A549 (cell line): ENCODE measurements around the gene IGF2BP3. TPM values are rescaled to one million over a fixed set of nuclear protein-coding genes. Genes with fewer than 3 reads are reported as not detected.

Experiments
- ATAC-seq, 2 experiments: fragments of 200-7000 bp in 1 of 2; fragments of >200 bp in 1 of 2; cut with Nextera tagmentation in 1 of 2; cut with Tn5 transposase in 1 of 2; 3 replicates each; pipeline versions ENCODE4 v1.8.0 to v1.9.1; 2018 to 2020; ENCODE audit warnings: mild to moderate bottlenecking in 1 of 2, moderate library complexity in 1 of 2
- CTCF ChIA-PET: fragments of 300-600 bp; sonication (Branson Sonifier 250); formaldehyde crosslinking; extraction: SDS; loops from one replicate; lab custom pipeline; 2021; ENCODE audit warnings: antibody characterized with exemption, inconsistent platforms; lab: Yijun Ruan, JAX
- POLR2A ChIA-PET: fragments of 350-600 bp; formaldehyde crosslinking; extraction: SDS; loops from one replicate; lab custom pipeline; 2021; ENCODE audit warnings: antibody characterized with exemption, inconsistent platforms; lab: Yijun Ruan, JAX
- DNase-seq, 2 experiments: peaks; one replicate each; pipeline versions ENCODE4 v3.0.0 to v3.0.0-alpha.2; 2011 to 2016; ENCODE audit warnings: low read depth in 1 of 2, low spot score in 1 of 2
- FAIRE-seq: peaks from 2 replicates; lab custom pipeline; 2011; peaks lifted over from hg19 to GRCh38; lab: Jason Lieb, UNC
- H3K27ac ChIP-seq, 2 experiments: fragments of >200 bp; sonication (Bioruptor Twin); formaldehyde crosslinking; 3 replicates each; pipeline ENCODE4 v1.5.1; 2016 to 2017
- H3K4me1 ChIP-seq: fragments of >200 bp; sonication (Bioruptor Twin); formaldehyde crosslinking; 3 replicates; pipeline ENCODE4 v1.6.1; 2016
- H3K4me2 ChIP-seq: fragments of >200 bp; sonication (Bioruptor Twin); formaldehyde crosslinking; 3 replicates; pipeline ENCODE4 v1.6.1; 2016
- H3K4me3 ChIP-seq: fragments of >200 bp; sonication (Bioruptor Twin); formaldehyde crosslinking; 3 replicates; pipeline ENCODE4 v1.5.1; 2016
- H3K9me3 ChIP-seq: fragments of >200 bp; sonication (Bioruptor Twin); formaldehyde crosslinking; 3 replicates; pipeline ENCODE4 v1.6.1; 2016
- CEBPB ChIP-seq, 2 experiments: fragments of >200 bp in 1 of 2; sonication (Bioruptor Twin) in 1 of 2; formaldehyde crosslinking in 1 of 2; IDR thresholded peaks; 2 replicates each; pipeline ENCODE4 v1.6.1; 2012 to 2016
- EP300 ChIP-seq, 2 experiments: fragments of >200 bp; sonication (Bioruptor Twin); formaldehyde crosslinking; IDR thresholded peaks; 2 replicates in 1 of 2; 3 replicates in 1 of 2; pipeline ENCODE4 v1.6.1; 2016 to 2017
- FOSL2 ChIP-seq, 2 experiments: fragments of 450-650 bp in 1 of 2; fragments of >200 bp in 1 of 2; sonication (Bioruptor Twin) in 1 of 2; formaldehyde crosslinking; IDR thresholded peaks; 2 replicates each; pipeline versions ENCODE4 v1.5.0 to v1.6.1; 2016 to 2020; ENCODE audit warnings: mild to moderate bottlenecking in 1 of 2, moderate library complexity in 1 of 2
- FOXS1 ChIP-seq: fragments of 250-450 bp; sonication (Bioruptor Pico); IDR thresholded peaks from 2 replicates; pipeline ENCODE4 v1.5.0; 2020; ENCODE audit warnings: mild to moderate bottlenecking, moderate library complexity
- HDAC2 ChIP-seq: fragments of 200-600 bp; sonication (generic); IDR thresholded peaks from 2 replicates; pipeline ENCODE4 v1.6.1; 2016
- HEYL ChIP-seq: fragments of 250-450 bp; sonication (Bioruptor Pico); IDR thresholded peaks from 2 replicates; pipeline ENCODE4 v1.8.0; 2021; ENCODE audit warnings: mild to moderate bottlenecking, moderate library complexity
- HOXB13 ChIP-seq: fragments of 250-450 bp; sonication (Bioruptor Pico); IDR thresholded peaks from 2 replicates; pipeline ENCODE4 v1.5.0; 2020; ENCODE audit warnings: low read depth, mild to moderate bottlenecking, moderate library complexity
- HOXB5 ChIP-seq: fragments of 250-450 bp; sonication (Bioruptor Pico); IDR thresholded peaks from 2 replicates; pipeline ENCODE4 v1.5.0; 2020; ENCODE audit warnings: mild to moderate bottlenecking, moderate library complexity
- JUN ChIP-seq, 2 experiments: fragments of >200 bp; sonication (Bioruptor Twin); formaldehyde crosslinking; IDR thresholded peaks; 2 replicates in 1 of 2; 3 replicates in 1 of 2; pipeline ENCODE4 v1.6.1; 2016 to 2017
- JUNB ChIP-seq: fragments of >200 bp; sonication (Bioruptor Twin); formaldehyde crosslinking; IDR thresholded peaks from 2 replicates; pipeline ENCODE4 v1.6.1; 2016
- KDM5A ChIP-seq: fragments of 200-600 bp; sonication (generic); IDR thresholded peaks from 2 replicates; pipeline ENCODE4 v1.6.1; 2016; ENCODE audit warnings: antibody characterized with exemption, mild to moderate bottlenecking
- MYC ChIP-seq: IDR thresholded peaks from 2 replicates; pipeline ENCODE4 v1.6.1; 2012; ENCODE audit warnings: mild to moderate bottlenecking, inconsistent platforms, low read length, improper control_type of control experiment, borderline replicate concordance
- NPAS2 ChIP-seq: fragments of 250-450 bp; sonication (Bioruptor Pico); IDR thresholded peaks from 2 replicates; pipeline ENCODE4 v1.8.0; 2022; ENCODE audit warnings: mild to moderate bottlenecking, moderate library complexity, borderline replicate concordance
- PHF8 ChIP-seq: fragments of 200-600 bp; sonication (generic); IDR thresholded peaks from 2 replicates; pipeline ENCODE4 v1.6.1; 2016; ENCODE audit warnings: low read depth, mild to moderate bottlenecking, antibody characterized with exemption, moderate library complexity, borderline replicate concordance
- RAD21 ChIP-seq, 2 experiments: fragments of >200 bp in 1 of 2; sonication (Bioruptor Twin) in 1 of 2; formaldehyde crosslinking in 1 of 2; IDR thresholded peaks in 1 of 2; conservative IDR thresholded peaks in 1 of 2; 2 replicates in 1 of 2; 3 replicates in 1 of 2; pipeline ENCODE4 v1.6.1; 2012 to 2018; ENCODE audit warnings: inconsistent platforms in 1 of 2
- RARB ChIP-seq: fragments of 250-450 bp; sonication (Bioruptor Pico); IDR thresholded peaks from 2 replicates; pipeline ENCODE4 v1.8.0; 2021; ENCODE audit warnings: mild to moderate bottlenecking, moderate library complexity
- RCOR1 ChIP-seq: fragments of 150-350 bp; IDR thresholded peaks from 2 replicates; pipeline ENCODE4 v1.6.1; 2014; ENCODE audit warnings: antibody characterized with exemption, low read length, low read depth
- RFX5 ChIP-seq: fragments of 450-650 bp; IDR thresholded peaks from 2 replicates; pipeline ENCODE4 v1.7.1; 2014; ENCODE audit warnings: antibody characterized with exemption, mild to moderate bottlenecking, moderate library complexity
- SREBF2 ChIP-seq: fragments of 450-650 bp; IDR thresholded peaks from 2 replicates; pipeline ENCODE4 v1.6.1; 2014; ENCODE audit warnings: mild to moderate bottlenecking, moderate library complexity
- ZC3H11A ChIP-seq: fragments of 450-650 bp; IDR thresholded peaks from 2 replicates; pipeline ENCODE4 v1.6.1; 2014; ENCODE audit warnings: antibody characterized with exemption, mild to moderate bottlenecking
- ZFP36 ChIP-seq: fragments of 450-650 bp; IDR thresholded peaks from 2 replicates; pipeline ENCODE4 v1.6.1; 2014; ENCODE audit warnings: borderline replicate concordance; ENCODE audit not compliant: partially characterized antibody
- ZNF302 ChIP-seq: fragments of 250-450 bp; sonication (Bioruptor Pico); IDR thresholded peaks from 2 replicates; pipeline ENCODE4 v1.9.0; 2021; ENCODE audit warnings: inconsistent platforms, mild to moderate bottlenecking, moderate library complexity
- WGBS: methylation state at CpG from one replicate; pipeline ENCODE4 v1.1.6; 2017; ENCODE audit errors: missing lambda C conversion rate; 5-methylcytosine and 5-hydroxymethylcytosine counted together
- polyA plus RNA-seq, 4 experiments: library from polyadenylated mRNA; depleted of rRNA in 3 of 4; stranded (reverse); fragments of >200 nt; fragmentation: RNase III in 1 of 4; extraction: RNeasy Plus Mini Kit Qiagen cat#74134 plus additional on column Dnase treatment in 1 of 4; gene quantifications; 2 replicates in 3 of 4; 3 replicates in 1 of 4; pipeline ENCODE4 v1.2.3, GENCODE V29; 2011 to 2017
- TF ChIP-seq, protein P1 (sequence below): fragments of >200 bp; sonication (Bioruptor Twin); formaldehyde crosslinking; IDR thresholded peaks from 3 replicates; pipeline ENCODE4 v1.5.1; 2016
- TF ChIP-seq, protein P2 (sequence below): fragments of >200 bp; sonication (Bioruptor Twin); formaldehyde crosslinking; IDR thresholded peaks from 2 replicates; pipeline ENCODE4 v1.6.1; 2016
- TF ChIP-seq, protein P3 (sequence below): fragments of >200 bp; sonication (Bioruptor Twin); formaldehyde crosslinking; IDR thresholded peaks from 3 replicates; pipeline ENCODE4 v1.6.1; 2016

IGF2BP3 gene
- polyA plus RNA-seq, 2 of the 4 experiments (the other 2 are of a cell fraction), result 26.7 to 62.0 TPM

DNA sequence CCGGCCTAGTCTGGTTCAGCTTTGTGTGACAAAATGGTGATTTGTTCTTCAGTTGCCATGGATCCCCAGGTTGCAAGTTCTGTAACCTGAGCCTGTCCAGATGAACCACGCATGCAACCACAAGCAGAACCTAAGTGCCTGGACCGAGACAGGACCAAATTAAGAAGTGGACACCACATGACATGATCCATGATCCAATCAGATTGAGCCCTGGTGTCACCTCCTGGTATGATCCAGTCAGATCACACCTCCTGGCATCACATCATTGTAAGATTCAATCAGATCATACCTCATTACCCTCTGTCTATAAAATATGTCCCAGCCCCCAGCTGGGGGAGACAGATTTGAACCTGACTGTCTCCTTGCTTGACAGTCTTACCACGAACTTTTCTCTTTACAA lies 101.2 kb downstream of the IGF2BP3 start:
- H3K4me1 ChIP-seq, result no peaks in the 10 kb centered on the region
- WGBS, result 89% methylated on average over 4 of the region's 4 CpGs
- ATAC-seq (no peak; a peak in 1 of 6 replicates), FAIRE-seq (no peak), DNase-seq (no peak)
- no peak overlapping the region for H3K4me3 ChIP-seq
- H3K27ac ChIP-seq, result no peak overlapping the region
- no peak overlapping the region for H3K4me2 ChIP-seq
- ChIA-PET CTCF (interaction anchor here (1.0 kb wide), 1 partner anchor 96 kb away, joined by 3 read pairs; no protein-coding TSS in a partner anchor), POLR2A (no interaction called here)
- TF ChIP-seq, protein P1, sequence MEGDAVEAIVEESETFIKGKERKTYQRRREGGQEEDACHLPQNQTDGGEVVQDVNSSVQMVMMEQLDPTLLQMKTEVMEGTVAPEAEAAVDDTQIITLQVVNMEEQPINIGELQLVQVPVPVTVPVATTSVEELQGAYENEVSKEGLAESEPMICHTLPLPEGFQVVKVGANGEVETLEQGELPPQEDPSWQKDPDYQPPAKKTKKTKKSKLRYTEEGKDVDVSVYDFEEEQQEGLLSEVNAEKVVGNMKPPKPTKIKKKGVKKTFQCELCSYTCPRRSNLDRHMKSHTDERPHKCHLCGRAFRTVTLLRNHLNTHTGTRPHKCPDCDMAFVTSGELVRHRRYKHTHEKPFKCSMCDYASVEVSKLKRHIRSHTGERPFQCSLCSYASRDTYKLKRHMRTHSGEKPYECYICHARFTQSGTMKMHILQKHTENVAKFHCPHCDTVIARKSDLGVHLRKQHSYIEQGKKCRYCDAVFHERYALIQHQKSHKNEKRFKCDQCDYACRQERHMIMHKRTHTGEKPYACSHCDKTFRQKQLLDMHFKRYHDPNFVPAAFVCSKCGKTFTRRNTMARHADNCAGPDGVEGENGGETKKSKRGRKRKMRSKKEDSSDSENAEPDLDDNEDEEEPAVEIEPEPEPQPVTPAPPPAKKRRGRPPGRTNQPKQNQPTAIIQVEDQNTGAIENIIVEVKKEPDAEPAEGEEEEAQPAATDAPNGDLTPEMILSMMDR, result no peak
- TF ChIP-seq, protein P2, sequence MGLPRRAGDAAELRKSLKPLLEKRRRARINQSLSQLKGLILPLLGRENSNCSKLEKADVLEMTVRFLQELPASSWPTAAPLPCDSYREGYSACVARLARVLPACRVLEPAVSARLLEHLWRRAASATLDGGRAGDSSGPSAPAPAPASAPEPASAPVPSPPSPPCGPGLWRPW, result no peak
- TF ChIP-seq FOXS1, result no peak
- no peak for TF ChIP-seq CEBPB (IDR thresholded peaks at IDR 0.05)
- TF ChIP-seq FOSL2 (IDR thresholded peaks at IDR 0.05), result no peak
- TF ChIP-seq FOSL2 (CRISPR knock-in tag; IDR thresholded peaks at IDR 0.05), result no peak
- TF ChIP-seq HOXB5, result no peak
- no peak for TF ChIP-seq RARB (CRISPR knock-in tag)
- TF ChIP-seq ZFP36, result no peak
- no peak for TF ChIP-seq HOXB13
- TF ChIP-seq RFX5, result no peak
- no peak for TF ChIP-seq JUNB
- no peak for TF ChIP-seq ZNF302 (CRISPR knock-in tag)
- TF ChIP-seq NPAS2 (CRISPR knock-in tag), result no peak
- no peak for TF ChIP-seq HDAC2
- no peak for TF ChIP-seq KDM5A
- TF ChIP-seq HEYL, result no peak
- H3K9me3 ChIP-seq, result no peaks in the 10 kb centered on the region

DNA sequence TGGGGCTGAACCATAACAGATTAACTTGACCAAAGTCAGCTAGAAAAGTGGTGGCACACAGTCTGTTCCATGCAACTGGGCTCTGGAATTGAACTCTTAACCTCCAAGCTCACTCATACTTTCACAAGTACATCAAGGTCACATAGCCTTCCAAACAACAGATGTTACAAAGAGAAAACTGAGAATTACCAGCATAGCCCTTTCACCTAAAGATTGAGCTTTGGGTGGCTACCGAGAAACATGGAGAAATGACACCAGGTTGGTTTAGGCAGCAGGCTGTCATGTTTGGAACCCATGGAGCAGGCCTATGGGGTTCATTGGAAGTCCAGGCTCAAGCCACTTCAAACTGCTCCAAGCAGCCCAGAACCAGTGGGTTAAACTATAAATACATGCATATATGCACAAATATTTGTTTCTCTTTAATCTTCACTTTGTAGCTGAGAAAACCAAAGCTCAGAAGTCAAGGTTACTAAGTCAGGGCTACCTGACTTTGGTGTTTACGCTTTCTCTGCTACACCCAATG lies 112.1 kb downstream of the IGF2BP3 start:
- Histone ChIP-seq H3K9me3 (no peaks in the 10 kb centered on the region), H3K4me3 (no peak overlapping the region), H3K4me2 (peak overlapping the region; percentile 65), H3K4me1 (peaks cover 37% of the 10 kb centered on the region), H3K27ac (peak overlapping the region; percentile 60 to 62)
- FAIRE-seq (no peak), DNase-seq (no peak), ATAC-seq (peak; percentile 10 to 35; a peak in 3 of 6 replicates)
- 95% methylated on average over 2 of the region's 2 CpGs for WGBS
- POLR2A ChIA-PET, result interaction anchor here (0.6 to 1.1 kb wide), 6 partner anchors 59 to 219 kb away, joined by 3 to 8 read pairs (median 4); partner anchors contain the start of gene MALSU1
- CTCF ChIA-PET, result interaction anchor here (0.6 to 2.5 kb wide), 37 partner anchors 8 to 355 kb away, joined by 3 to 20 read pairs (median 4); partner anchors contain the start of genes IGF2BP3 and MALSU1
- TF ChIP-seq, protein P2, result no peak
- no peak for TF ChIP-seq JUNB
- TF ChIP-seq RCOR1, result no peak

DNA sequence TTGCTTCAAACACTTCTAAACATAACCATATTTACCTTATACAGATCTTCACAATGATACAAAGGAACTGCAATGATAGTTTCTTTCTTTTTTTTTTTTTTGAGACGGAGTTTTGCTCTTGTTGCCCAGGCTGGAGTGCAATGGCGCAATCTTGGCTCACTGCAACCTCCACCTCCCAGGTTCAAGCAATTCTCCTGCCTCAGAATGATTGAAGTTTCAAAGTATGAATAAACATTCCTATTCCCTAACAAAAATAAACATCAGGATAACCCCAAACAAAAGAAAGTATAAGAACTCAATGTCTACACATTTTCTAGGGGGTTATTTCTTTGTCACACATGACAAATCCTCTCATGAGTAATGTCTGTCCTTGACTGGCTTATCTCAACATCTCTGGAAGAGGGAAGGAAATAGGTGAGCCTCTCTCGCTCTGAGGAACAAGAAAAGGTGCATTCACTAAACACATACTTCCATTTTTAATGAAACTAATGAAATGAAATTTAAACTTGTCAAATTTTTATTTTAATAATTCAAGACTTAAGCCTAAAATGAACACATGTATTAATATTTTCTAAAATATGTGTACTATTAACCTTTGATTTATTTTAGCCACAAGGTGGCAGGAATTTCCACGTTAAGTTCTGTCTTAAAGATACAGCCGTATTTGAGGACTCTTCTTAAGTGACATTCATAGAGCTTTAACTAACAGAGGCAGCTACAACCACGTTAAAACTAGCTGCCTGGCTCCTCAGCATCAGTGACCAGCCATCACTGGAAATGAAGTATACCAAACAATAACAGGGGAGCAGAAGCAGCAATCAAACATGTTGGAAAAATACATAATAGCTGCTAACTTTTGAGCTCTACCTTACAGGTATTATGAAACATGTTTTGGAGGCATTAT lies 112.8 kb downstream of the IGF2BP3 start:
- Histone ChIP-seq H3K4me2 (peak overlapping the region; percentile 65), H3K4me3 (no peak overlapping the region), H3K4me1 (peaks cover 37% of the 10 kb centered on the region), H3K9me3 (no peaks in the 10 kb centered on the region), H3K27ac (peak overlapping the region; percentile 62)
- peak; percentile 86 to 87 for DNase-seq
- POLR2A ChIA-PET, result interaction anchor here (0.6 to 1.1 kb wide), 7 partner anchors 58 to 218 kb away, joined by 3 to 9 read pairs (median 4); partner anchors contain the start of gene MALSU1
- peak; percentile 91 to 96 for ATAC-seq
- no peak for FAIRE-seq
- 2% methylated on average over 6 of the region's 6 CpGs for WGBS
- CTCF ChIA-PET, result interaction anchor here (0.6 to 2.5 kb wide), 38 partner anchors 7 to 356 kb away, joined by 3 to 20 read pairs (median 4); partner anchors contain the start of genes IGF2BP3 and MALSU1
- TF ChIP-seq MYC (no peak), PHF8 (no peak), JUN (IDR thresholded peaks at IDR 0.05) (peak; percentile 67 to 90; a peak in 3 of 5 replicates), KDM5A (0 out of 2 replicates have a peak, but pooled peaks have one; percentile 32), SREBF2 (no peak), ZC3H11A (no peak), HOXB5 (0 out of 2 replicates have a peak, but pooled peaks have one; percentile 69), EP300 (IDR thresholded peaks at IDR 0.05) (peak; percentile 57 to 67; a peak in 3 of 5 replicates), RAD21 (conservative IDR thresholded peaks at IDR 0.05 in 1 of 2, IDR thresholded peaks at IDR 0.05 in 1 of 2) (peak; percentile 62 to 85)
- TF ChIP-seq, protein P3, sequence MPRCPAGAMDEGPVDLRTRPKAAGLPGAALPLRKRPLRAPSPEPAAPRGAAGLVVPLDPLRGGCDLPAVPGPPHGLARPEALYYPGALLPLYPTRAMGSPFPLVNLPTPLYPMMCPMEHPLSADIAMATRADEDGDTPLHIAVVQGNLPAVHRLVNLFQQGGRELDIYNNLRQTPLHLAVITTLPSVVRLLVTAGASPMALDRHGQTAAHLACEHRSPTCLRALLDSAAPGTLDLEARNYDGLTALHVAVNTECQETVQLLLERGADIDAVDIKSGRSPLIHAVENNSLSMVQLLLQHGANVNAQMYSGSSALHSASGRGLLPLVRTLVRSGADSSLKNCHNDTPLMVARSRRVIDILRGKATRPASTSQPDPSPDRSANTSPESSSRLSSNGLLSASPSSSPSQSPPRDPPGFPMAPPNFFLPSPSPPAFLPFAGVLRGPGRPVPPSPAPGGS, result peak; percentile 30; the same call in 1 of the 3 replicates
- TF ChIP-seq, protein P1, result peak; percentile 78
